Left lung (tissue), 10 donors: ENCODE measurements around the gene NEO1. TPM values are rescaled to one million over a fixed set of nuclear protein-coding genes. Genes with fewer than 3 reads are reported as not detected.
A peak's percentile ranks its signal among the peaks of the same experiment; 100 is the strongest.

Experiments used
- ATAC-seq: fragments of 200-7000 bp; cut with Tn5 transposase; one replicate; pipeline ENCODE4 v1.9.1; 2020; ENCODE audit warnings: moderate library complexity
- DNase-seq, 4 donors: peaks; one replicate each; pipeline ENCODE4 v3.0.0-alpha.2; 2013 to 2020
- H3K27ac ChIP-seq, 2 donors: fragments of 200-600 bp; sonication (generic) in 1 of 2; one replicate each; pipeline versions ENCODE4 v1.5.0 to v1.8.0; 2020 to 2021
- H3K27me3 ChIP-seq, 2 donors: fragments of 200-600 bp; sonication (generic) in 1 of 2; one replicate each; pipeline versions ENCODE4 v1.5.0 to v1.8.0; 2020 to 2021
- H3K36me3 ChIP-seq, 2 donors: fragments of 200-600 bp; sonication (generic) in 1 of 2; one replicate each; pipeline versions ENCODE4 v1.5.0 to v1.8.0; 2020 to 2021
- H3K4me1 ChIP-seq, 2 donors: fragments of 200-600 bp; one replicate each; pipeline ENCODE4 v1.8.0; 2021
- H3K4me3 ChIP-seq, 2 donors: fragments of 200-600 bp; sonication (generic) in 1 of 2; one replicate each; pipeline versions ENCODE4 v1.5.0 to v1.8.0; 2020 to 2021; ENCODE audit warnings: mild to moderate bottlenecking in 1 of 2
- H3K9me3 ChIP-seq, 2 donors: fragments of 200-600 bp; sonication (generic) in 1 of 2; one replicate each; pipeline versions ENCODE4 v1.5.0 to v1.8.0; 2020 to 2021
- CTCF ChIP-seq, 2 donors: fragments of 200-600 bp; sonication (generic) in 1 of 2; IDR thresholded peaks; one replicate each; pipeline versions ENCODE4 v1.5.0 to v1.8.0; 2021; ENCODE audit warnings: antibody characterized with exemption in 2 of 2
- intact Hi-C, 2 donors: fragments of 100-400 bp; cut with DNase I; formaldehyde crosslinking; loops; one replicate each; pipeline versions ENCODE4 v1.11.2 to v1.14.2; 2022
- polyA plus RNA-seq, 6 donors: library from polyadenylated mRNA; unstranded; fragments of 120-200 nt; gene quantifications; one replicate each; pipeline ENCODE4 v1.2.1, GENCODE V29; 2013; ENCODE audit not compliant: insufficient read length in 6 of 6
- total RNA-seq, 2 donors: library from RNA; stranded (reverse); fragmentation: NEBNext Ultra II Directional; extraction: Animal tissue kit (Norgen Biotek cat#: 25700); gene quantifications; one replicate each; pipeline ENCODE4 v1.2.1, GENCODE V29; 2021
- donor health status: DM: no; HTN: yes; CAD: no.
- donor health status: DM: no; HTN: no; CAD: no.

Gene NEO1
- total and polyA plus RNA-seq, 8 donors: 30.1 to 155 (median 110) TPM

- H3K9me3 ChIP-seq: no peaks in the 10 kb centered on the region
- intact Hi-C loops: no loop called here
- no peak overlapping the region for H3K4me3 ChIP-seq
- no peak for TF ChIP-seq CTCF (IDR thresholded peaks at IDR 0.05)
- ATAC-seq (no peak), DNase-seq (no peak)
- H3K36me3 ChIP-seq: no peaks in the 10 kb centered on the region
- no peak overlapping the region for H3K27ac ChIP-seq
- H3K4me1 ChIP-seq: no peaks in the 10 kb centered on the region
- no peaks in the 10 kb centered on the region for H3K27me3 ChIP-seq
Observed at GRCh38 chr15:73125219-73125618, 73.0 kb downstream of the NEO1 start.

- no peaks in the 10 kb centered on the region for H3K4me1 ChIP-seq
- DNase-seq: peak in 1 of 4 donors; percentile 17
- no peaks in the 10 kb centered on the region for H3K27me3 ChIP-seq
- H3K36me3 ChIP-seq: no peaks in the 10 kb centered on the region
- ATAC-seq: peak; percentile 72
- H3K4me3 ChIP-seq: no peak overlapping the region
- H3K27ac ChIP-seq: no peak overlapping the region
- intact Hi-C loops: no loop called here
- H3K9me3 ChIP-seq: no peaks in the 10 kb centered on the region
- TF ChIP-seq CTCF (IDR thresholded peaks at IDR 0.05): peak; percentile 60 to 62
Observed at GRCh38 chr15:73127302-73127936, 75.2 kb downstream of the NEO1 start.

DNA sequence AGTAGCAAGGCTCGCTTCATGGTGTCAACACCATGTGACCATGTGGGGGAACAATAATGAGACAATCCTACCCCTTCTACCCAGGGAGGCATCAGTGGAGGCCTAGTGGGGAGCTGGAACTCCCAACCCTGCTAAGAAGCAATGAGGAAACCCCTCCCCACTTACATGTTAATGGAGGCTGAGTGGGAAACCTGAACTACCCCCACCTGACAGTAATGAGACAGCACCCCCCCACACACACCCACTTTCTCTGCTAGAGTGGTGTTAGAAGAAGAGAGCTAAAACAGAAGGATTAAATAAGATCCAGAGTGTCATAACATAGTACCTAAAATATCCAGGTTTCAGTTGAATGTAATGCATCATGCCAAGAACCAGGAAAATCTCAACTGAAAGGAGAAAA lies 78.6 kb downstream of the NEO1 start:
- DNase-seq: no peak
- Histone ChIP-seq H3K27ac (no peak overlapping the region), H3K36me3 (no peaks in the 10 kb centered on the region), H3K4me3 (no peak overlapping the region), H3K9me3 (no peaks in the 10 kb centered on the region), H3K27me3 (no peaks in the 10 kb centered on the region), H3K4me1 (no peaks in the 10 kb centered on the region)
- TF ChIP-seq CTCF (IDR thresholded peaks at IDR 0.05): no peak
- intact Hi-C loops: no loop called here
- no peak for ATAC-seq

DNA sequence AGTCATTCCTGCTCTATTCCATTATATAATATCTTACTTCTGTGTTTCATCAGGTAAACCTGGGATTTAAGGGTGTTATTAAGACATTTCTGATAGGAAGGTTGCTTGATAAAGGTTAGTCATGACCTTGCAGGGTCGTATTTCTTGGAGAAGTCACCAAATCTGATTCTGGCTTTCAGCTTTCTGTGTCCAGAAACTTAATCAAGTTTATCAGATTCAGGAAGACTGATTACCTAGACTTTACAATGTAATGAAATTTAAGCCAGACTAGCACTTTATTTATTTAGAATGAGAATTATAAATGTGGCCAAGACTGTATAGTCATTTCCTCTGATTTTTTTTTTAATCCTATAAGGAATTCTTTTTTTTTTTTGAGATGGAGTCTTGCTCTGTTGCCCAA lies 81.9 kb downstream of the NEO1 start:
- Histone ChIP-seq H3K4me1 (no peaks in the 10 kb centered on the region), H3K27me3 (no peaks in the 10 kb centered on the region), H3K9me3 (no peaks in the 10 kb centered on the region), H3K27ac (no peak overlapping the region), H3K4me3 (no peak overlapping the region), H3K36me3 (no peaks in the 10 kb centered on the region)
- intact Hi-C loops: no loop called here
- DNase-seq (no peak), ATAC-seq (no peak)
- no peak for TF ChIP-seq CTCF (IDR thresholded peaks at IDR 0.05)

GRCh38 chr15:73139041-73139743 lies 86.9 kb downstream of the NEO1 start:
- intact Hi-C loops: no loop called here
- Histone ChIP-seq H3K27me3 (no peaks in the 10 kb centered on the region), H3K9me3 (no peaks in the 10 kb centered on the region), H3K4me1 (peaks cover 0 to 5% of the 10 kb centered on the region in 2 donors), H3K27ac (no peak overlapping the region), H3K4me3 (no peak overlapping the region), H3K36me3 (no peaks in the 10 kb centered on the region)
- TF ChIP-seq CTCF (IDR thresholded peaks at IDR 0.05): no peak
- DNase-seq (peak in 2 of 4 donors; percentile 21 to 23), ATAC-seq (no peak)
